IMR-90 (cell line): ENCODE results near the gene TRHDE. TPM values are rescaled to one million over a fixed set of nuclear protein-coding genes. Genes with fewer than 3 reads are reported as not detected.
"Not testable (repeated sequence)": the region's sequence is repeated elsewhere in the genome, so short reads cannot be mapped to it uniquely, and the experiment has no call there.

ENCODE experiments used
- ATAC-seq: fragments of 200-7000 bp; cut with Tn5 transposase; 2 replicates; pipeline ENCODE4 v1.9.1; 2020; ENCODE audit warnings: low read depth, mild to moderate bottlenecking, moderate library complexity
- BruUV-seq: library from RNA; stranded (reverse); fragments of 400-500 nt; replicated peaks from 2 replicates; lab custom pipeline; 2021; lab: Mats Ljungman, UMichigan
- CTCF ChIA-PET: fragments of 300-600 bp; formaldehyde crosslinking; extraction: SDS; loops from one replicate; lab custom pipeline; 2021; ENCODE audit warnings: antibody characterized with exemption; lab: Yijun Ruan, JAX
- POLR2A ChIA-PET: fragments of 300-600 bp; sonication (Branson Sonifier 250); formaldehyde crosslinking; loops from one replicate; lab custom pipeline; 2022; ENCODE audit warnings: antibody characterized with exemption; ENCODE audit not compliant: unreplicated experiment; lab: Charles Lee
- DNase-seq: peaks from one replicate; pipeline ENCODE4 v3.0.0; 2013
- H2AFZ ChIP-seq: replicated peaks from 2 replicates; pipeline ENCODE3; 2013; ENCODE audit warnings: low read length, mild to moderate bottlenecking; ENCODE audit not compliant: poor library complexity
- H2AK5ac ChIP-seq: 2 replicates; pipeline ENCODE4 v1.6.1; 2013; ENCODE audit warnings: low read depth, low read length, inconsistent platforms
- H2AK9ac ChIP-seq: replicated peaks from 2 replicates; pipeline ENCODE3; 2013; ENCODE audit warnings: mild to moderate bottlenecking, low read depth, low read length, moderate library complexity; ENCODE audit not compliant: poor library complexity
- H2BK120ac ChIP-seq: 2 replicates; pipeline ENCODE4 v1.6.1; 2013; ENCODE audit warnings: low read depth, low read length, inconsistent platforms
- H2BK15ac ChIP-seq: 3 replicates; pipeline ENCODE4 v1.6.1; 2013; ENCODE audit warnings: low read depth, low read length, inconsistent platforms
- H2BK20ac ChIP-seq: 2 replicates; pipeline ENCODE4 v1.6.1; 2013; ENCODE audit warnings: low read depth, mild to moderate bottlenecking, inconsistent platforms, low read length, moderate library complexity
- H2BK5ac ChIP-seq: 2 replicates; pipeline ENCODE4 v1.6.1; 2013; ENCODE audit warnings: mild to moderate bottlenecking, low read depth, low read length, inconsistent platforms; ENCODE audit not compliant: poor library complexity, severe bottlenecking
- H3K14ac ChIP-seq: replicated peaks from 2 replicates; pipeline ENCODE4 v1.6.1; 2013; ENCODE audit warnings: low read depth, low read length, inconsistent platforms
- H3K18ac ChIP-seq: 2 replicates; pipeline ENCODE4 v1.6.1; 2013; ENCODE audit warnings: low read depth, low read length, control low read depth
- H3K23ac ChIP-seq: 2 replicates; pipeline ENCODE4 v1.6.1; 2013; ENCODE audit warnings: low read depth, low read length, inconsistent platforms
- H3K27ac ChIP-seq: 2 replicates; pipeline ENCODE4 v1.5.1; 2013; ENCODE audit warnings: mild to moderate bottlenecking, control low read depth, low read length; ENCODE audit not compliant: insufficient read depth
- H3K27me3 ChIP-seq: 2 replicates; pipeline ENCODE4 v1.6.1; 2013; ENCODE audit warnings: low read length; ENCODE audit not compliant: control insufficient read depth, insufficient read depth
- H3K36me3 ChIP-seq: 2 replicates; pipeline ENCODE4 v1.6.1; 2013; ENCODE audit warnings: low read length, mixed read lengths; ENCODE audit not compliant: control insufficient read depth, insufficient read depth
- H3K4ac ChIP-seq: 2 replicates; pipeline ENCODE4 v1.6.1; 2013; ENCODE audit warnings: low read depth, low read length, inconsistent platforms
- H3K4me1 ChIP-seq: 2 replicates; pipeline ENCODE4 v1.6.1; 2013; ENCODE audit warnings: low read length, mixed read lengths; ENCODE audit not compliant: control insufficient read depth, insufficient read depth
- H3K4me2 ChIP-seq: 2 replicates; pipeline ENCODE4 v1.6.1; 2013; ENCODE audit warnings: low read depth, mild to moderate bottlenecking, control low read depth, low read length, moderate library complexity
- H3K4me3 ChIP-seq: 2 replicates; pipeline ENCODE4 v1.5.1; 2013; ENCODE audit warnings: low read depth, mild to moderate bottlenecking, control low read depth, low read length, moderate library complexity; ENCODE audit not compliant: insufficient read depth
- H3K56ac ChIP-seq: 2 replicates; pipeline ENCODE4 v1.6.1; 2013; ENCODE audit warnings: low read length, inconsistent platforms; ENCODE audit not compliant: insufficient read depth; ENCODE audit errors: extremely low read depth
- H3K79me1 ChIP-seq, 2 experiments: 2 replicates each; pipeline ENCODE4 v1.6.1; 2013; ENCODE audit warnings: low read length in 2 of 2, inconsistent platforms in 1 of 2, low read depth in 1 of 2
- H3K9ac ChIP-seq: 2 replicates; pipeline ENCODE4 v1.6.1; 2013; ENCODE audit warnings: low read depth, low read length, control low read depth
- H3K9me1 ChIP-seq: 2 replicates; pipeline ENCODE4 v1.6.1; 2013; ENCODE audit warnings: low read length, inconsistent platforms; ENCODE audit not compliant: insufficient read depth
- H3K9me3 ChIP-seq: 2 replicates; pipeline ENCODE4 v1.6.1; 2013; ENCODE audit warnings: low read length; ENCODE audit not compliant: control insufficient read depth, insufficient read depth
- H4K20me1 ChIP-seq: 2 replicates; pipeline ENCODE4 v1.6.1; 2013; ENCODE audit warnings: low read length, inconsistent platforms; ENCODE audit not compliant: insufficient read depth
- H4K5ac ChIP-seq: 2 replicates; pipeline ENCODE4 v1.6.1; 2013; ENCODE audit warnings: mild to moderate bottlenecking, low read depth, low read length, control low read depth
- H4K8ac ChIP-seq, 2 experiments: 2 replicates each; pipeline ENCODE4 v1.6.1; 2013; ENCODE audit warnings: low read depth in 2 of 2, low read length in 2 of 2, control low read depth in 1 of 2, inconsistent platforms in 1 of 2
- H4K91ac ChIP-seq: 2 replicates; pipeline ENCODE4 v1.6.1; 2013; ENCODE audit warnings: low read depth, low read length, inconsistent platforms; ENCODE audit not compliant: insufficient read depth
- WGBS, 2 experiments: methylation state at CpG; one replicate each; pipeline versions ENCODE4 v1.1.5 to v1.1.7; 2013; ENCODE audit warnings: missing lambda C conversion rate in 2 of 2; ENCODE audit not compliant: insufficient read length in 1 of 2; ENCODE audit errors: extremely low coverage in 2 of 2; 5-methylcytosine and 5-hydroxymethylcytosine counted together
- dilution Hi-C: fragments of 300-500 bp; cut with HindIII; formaldehyde crosslinking; loops from one replicate; pipeline ENCODE4 v1.14.3; 2018; ENCODE audit warnings: low sequenced_read_pairs; ENCODE audit not compliant: unreplicated experiment
- in situ Hi-C: fragments of 300-500 bp; cut with MboI; formaldehyde crosslinking; loops from 3 replicates; pipeline ENCODE4 v1.14.3; 2019; ENCODE audit warnings: low sequenced_read_pairs, inconsistent platforms, mixed read lengths
- intact Hi-C: fragments of 100-400 bp; cut with micrococcal nuclease; formaldehyde crosslinking; loops from 2 replicates; pipeline ENCODE4 v1.10.0; 2022
- polyA plus RNA-seq, 3 experiments: library from polyadenylated mRNA; depleted of rRNA; stranded (reverse); fragments of >200 nt; gene quantifications; 2 replicates each; pipeline ENCODE4 v1.2.3, GENCODE V29; 2012; ENCODE audit warnings: low replicate concordance in 1 of 3
- total RNA-seq: library from RNA; depleted of rRNA; stranded (reverse); fragments of >200 nt; gene quantifications from 2 replicates; pipeline ENCODE4 v1.2.3, GENCODE V29; 2012

The TRHDE gene
- total and polyA plus RNA-seq, 2 of the 4 experiments (the other 2 are of a cell fraction): 33.7 to 65.1 TPM

DNA sequence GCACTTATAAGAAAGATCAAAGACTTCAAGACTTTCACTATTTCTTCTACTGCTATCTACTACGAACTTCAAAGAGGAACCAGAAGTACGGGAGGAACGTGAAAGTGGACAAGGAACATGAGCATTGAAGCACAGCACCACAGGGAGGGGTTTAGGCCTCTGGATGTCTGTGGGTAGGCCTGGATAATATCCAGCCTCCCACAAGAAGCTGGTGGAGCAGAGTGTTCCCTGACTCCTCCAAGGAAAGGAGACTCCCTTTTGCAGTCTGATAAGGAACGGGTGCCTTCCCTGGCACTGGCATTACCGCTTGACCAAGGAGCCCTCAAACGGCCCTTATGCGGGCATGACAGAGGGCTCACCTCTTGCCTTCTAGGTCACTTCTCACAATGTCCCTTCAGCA, 388.0 kb downstream of the TRHDE start:
- H2AK9ac ChIP-seq, dilution Hi-C loops, H2AFZ ChIP-seq, CTCF ChIA-PET, H3K9me1 ChIP-seq, H4K91ac ChIP-seq, DNase-seq, H2BK20ac ChIP-seq, H3K27me3 ChIP-seq, POLR2A ChIA-PET, BruUV-seq, H3K9ac ChIP-seq, H3K56ac ChIP-seq, H4K20me1 ChIP-seq, H4K5ac ChIP-seq, H3K4me1 ChIP-seq, H3K36me3 ChIP-seq, H2BK5ac ChIP-seq, intact Hi-C loops, ATAC-seq, in situ Hi-C loops, H3K79me1 ChIP-seq, H2BK120ac ChIP-seq, H3K27ac ChIP-seq, H3K4me2 ChIP-seq, H3K23ac ChIP-seq, H3K18ac ChIP-seq, H3K14ac ChIP-seq, H3K4me3 ChIP-seq, H4K8ac ChIP-seq, H2BK15ac ChIP-seq, H2AK5ac ChIP-seq, H3K9me3 ChIP-seq, H3K4ac ChIP-seq: not testable (repeated sequence)
- no CpG with 5 or more reads among the region's 7 CpGs for WGBS, 2 experiments
